Duodenal mucosa (tissue), 2 donors: ENCODE results near the gene SLC13A2.

ENCODE experiments used
- H3K27ac ChIP-seq: one replicate; pipeline ENCODE4 v1.7.0; 2013; ENCODE audit warnings: low read depth, low read length
- H3K27me3 ChIP-seq, 2 donors: one replicate each; pipeline ENCODE4 v1.7.0; 2013; ENCODE audit warnings: low read length in 2 of 2, control low read depth in 1 of 2; ENCODE audit not compliant: insufficient read depth in 2 of 2, control insufficient read depth in 1 of 2
- H3K36me3 ChIP-seq, 2 donors: one replicate each; pipeline ENCODE4 v1.7.0; 2013; ENCODE audit warnings: low read length in 2 of 2, control low read depth in 1 of 2; ENCODE audit not compliant: insufficient read depth in 2 of 2, control insufficient read depth in 1 of 2
- H3K4me1 ChIP-seq, 2 donors: one replicate each; pipeline ENCODE4 v1.7.0; 2013; ENCODE audit warnings: low read length in 2 of 2, control low read depth in 1 of 2; ENCODE audit not compliant: insufficient read depth in 2 of 2, control insufficient read depth in 1 of 2
- H3K4me3 ChIP-seq, 2 donors: one replicate each; pipeline ENCODE4 v1.7.0; 2013; ENCODE audit warnings: low read length in 2 of 2, low read depth in 1 of 2
- H3K9ac ChIP-seq, 2 donors: one replicate each; pipeline ENCODE4 v1.7.0; 2013; ENCODE audit warnings: low read length in 2 of 2, low read depth in 1 of 2
- H3K9me3 ChIP-seq, 2 donors: one replicate each; pipeline ENCODE4 v1.7.0; 2013; ENCODE audit warnings: low read length in 2 of 2, control low read depth in 1 of 2; ENCODE audit not compliant: control insufficient read depth in 1 of 2

Gene SLC13A2

DNA sequence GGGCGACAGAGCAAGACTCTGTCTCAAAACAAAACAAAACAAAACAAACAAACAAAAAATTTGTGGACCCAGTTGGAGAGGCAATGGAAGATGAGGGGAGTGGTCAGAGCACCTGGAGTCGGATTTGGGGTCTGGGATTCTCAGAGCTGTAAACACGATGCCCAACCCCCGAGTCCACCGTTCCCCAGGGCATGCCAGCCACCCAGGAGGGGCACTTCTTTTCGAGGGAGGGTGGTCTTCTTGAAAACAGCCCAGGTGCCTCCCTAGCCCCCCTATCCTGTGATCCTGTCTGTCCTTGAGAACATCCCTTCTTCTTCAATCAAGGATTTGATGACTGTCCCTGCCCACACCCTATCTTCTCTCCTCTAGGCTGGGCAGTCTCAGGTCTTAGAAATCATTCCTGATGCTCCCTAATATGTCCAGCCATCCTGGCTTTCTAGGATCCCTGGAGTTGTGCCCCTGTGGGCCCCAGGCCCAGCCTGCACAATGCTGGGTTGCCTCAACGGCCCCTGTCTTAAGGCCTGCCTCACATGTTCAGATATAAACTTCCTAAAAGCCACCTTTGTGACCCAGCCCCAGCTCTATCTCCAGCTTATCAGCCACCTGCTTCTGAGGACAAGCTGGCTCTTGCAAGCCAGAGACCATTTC, 3.1 kb upstream of the SLC13A2 start:
- H3K9me3 ChIP-seq: no peaks in the 10 kb centered on the region
- H3K27me3 ChIP-seq: no peaks in the 10 kb centered on the region
- H3K36me3 ChIP-seq: peaks cover 0 to 2% of the 10 kb centered on the region in 2 donors
- H3K27ac ChIP-seq: peak overlapping the region; percentile 73
- H3K9ac ChIP-seq: peak overlapping the region in 1 of 2 donors; percentile 29
- peaks cover 62 to 68% of the 10 kb centered on the region in 2 donors for H3K4me1 ChIP-seq
- peak overlapping the region in 1 of 2 donors; percentile 10 for H3K4me3 ChIP-seq

DNA sequence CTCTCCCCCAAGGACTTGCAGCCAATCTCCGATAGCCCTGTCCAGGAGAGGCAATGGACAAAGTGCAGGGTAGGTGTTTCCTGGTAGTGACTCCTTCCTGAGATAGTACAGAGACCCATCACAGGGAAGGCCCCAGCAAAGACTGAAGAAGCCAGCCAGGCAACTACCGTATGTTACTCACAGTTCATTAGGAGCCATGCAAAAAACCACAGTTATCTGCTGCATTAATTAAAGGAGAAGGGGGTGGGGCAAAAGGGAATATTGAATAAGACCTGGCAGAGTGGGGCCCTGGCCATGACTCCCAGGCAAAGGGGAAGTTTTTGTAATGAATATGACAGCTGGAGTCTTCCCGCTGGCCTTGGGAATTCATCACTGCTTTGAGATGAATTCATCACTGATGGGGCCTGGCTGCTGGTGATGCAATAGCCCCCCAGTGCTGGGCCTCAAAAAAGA, 2.5 kb upstream of the SLC13A2 start:
- Histone ChIP-seq H3K9me3 (no peaks in the 10 kb centered on the region), H3K4me3 (peak overlapping the region in 1 of 2 donors; percentile 10), H3K27me3 (no peaks in the 10 kb centered on the region), H3K36me3 (peaks cover 0 to 2% of the 10 kb centered on the region in 2 donors), H3K9ac (no peak overlapping the region), H3K4me1 (peaks cover 64 to 70% of the 10 kb centered on the region in 2 donors), H3K27ac (no peak overlapping the region)

DNA sequence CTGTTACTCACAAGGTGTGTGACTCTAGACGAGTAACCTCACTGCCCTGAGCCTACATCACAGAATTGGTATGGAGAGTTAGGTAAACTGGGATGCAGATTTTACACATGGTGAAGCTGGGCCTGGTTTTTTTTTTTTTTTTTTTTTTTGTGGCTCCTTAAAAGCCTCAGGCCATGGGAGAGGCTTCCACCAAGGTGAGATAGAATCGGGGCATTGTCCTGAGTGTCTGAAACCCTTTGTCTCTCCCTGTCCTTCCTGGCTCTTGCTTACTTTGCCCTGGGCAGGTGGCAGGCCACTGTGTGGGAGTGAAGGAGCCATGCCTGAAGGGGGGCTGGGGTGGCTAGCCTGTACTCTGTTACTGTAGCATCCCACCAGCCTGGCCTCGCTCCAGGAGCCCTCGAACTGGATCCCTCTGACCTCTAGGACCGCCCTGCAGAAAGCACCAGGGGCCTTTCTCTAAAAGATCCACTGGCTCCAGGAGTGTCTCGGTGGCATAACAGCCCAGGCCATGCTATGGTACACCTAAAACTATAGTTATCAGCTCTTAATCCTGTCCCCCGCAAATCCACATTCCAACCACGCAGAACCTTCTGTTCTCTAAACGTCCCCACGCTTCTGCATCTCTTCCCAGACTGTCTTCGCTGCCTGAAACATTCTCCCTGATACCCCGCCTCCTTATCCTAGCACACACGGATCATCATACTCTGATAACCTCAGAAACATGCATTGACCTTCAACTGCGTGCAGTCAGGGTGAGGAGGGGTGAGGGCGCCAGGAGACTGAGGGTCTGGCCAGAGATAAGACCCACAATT, 1.7 kb upstream of the SLC13A2 start:
- Histone ChIP-seq H3K36me3 (peaks cover 0 to 2% of the 10 kb centered on the region in 2 donors), H3K9me3 (no peaks in the 10 kb centered on the region), H3K9ac (no peak overlapping the region), H3K27me3 (no peaks in the 10 kb centered on the region), H3K4me1 (peaks cover 65 to 69% of the 10 kb centered on the region in 2 donors), H3K27ac (no peak overlapping the region), H3K4me3 (no peak overlapping the region)

DNA sequence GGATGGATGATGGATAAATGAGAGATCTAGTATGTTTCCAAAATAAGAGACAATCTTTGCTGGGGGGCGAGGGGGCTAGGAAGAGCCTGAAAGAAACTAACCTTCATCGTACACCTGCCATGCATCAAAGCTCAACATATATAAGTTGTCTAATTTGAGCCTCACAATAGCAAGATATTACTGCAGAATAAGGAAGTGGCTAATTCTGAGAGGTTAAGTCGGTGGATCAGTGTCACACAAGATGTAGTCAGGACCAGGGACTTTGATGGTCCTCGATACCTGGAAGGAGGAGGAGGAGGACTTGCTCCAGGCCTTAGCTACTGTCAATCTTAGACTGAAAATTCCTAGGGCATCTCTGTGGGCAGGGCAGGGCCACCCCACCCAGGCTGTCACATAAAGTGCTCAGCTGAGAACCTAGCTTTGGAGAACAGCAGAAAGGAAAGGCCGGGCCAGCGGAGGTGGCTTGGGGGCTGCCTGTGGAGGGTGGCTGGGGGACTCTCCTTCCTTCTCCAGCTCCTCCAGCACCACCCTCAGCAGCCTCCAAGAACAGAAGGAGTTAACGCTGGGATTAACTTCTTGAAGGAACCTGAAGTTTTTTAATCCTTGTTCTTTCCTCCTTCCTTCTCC, 460 bp upstream of the SLC13A2 start:
- Histone ChIP-seq H3K27me3 (no peaks in the 10 kb centered on the region), H3K4me3 (peak overlapping the region; percentile 28 to 66), H3K9me3 (no peaks in the 10 kb centered on the region), H3K36me3 (peaks cover 0 to 2% of the 10 kb centered on the region in 2 donors), H3K4me1 (peaks cover 61 to 64% of the 10 kb centered on the region in 2 donors), H3K9ac (peak overlapping the region; percentile 47 to 76), H3K27ac (peak overlapping the region; percentile 74)

DNA sequence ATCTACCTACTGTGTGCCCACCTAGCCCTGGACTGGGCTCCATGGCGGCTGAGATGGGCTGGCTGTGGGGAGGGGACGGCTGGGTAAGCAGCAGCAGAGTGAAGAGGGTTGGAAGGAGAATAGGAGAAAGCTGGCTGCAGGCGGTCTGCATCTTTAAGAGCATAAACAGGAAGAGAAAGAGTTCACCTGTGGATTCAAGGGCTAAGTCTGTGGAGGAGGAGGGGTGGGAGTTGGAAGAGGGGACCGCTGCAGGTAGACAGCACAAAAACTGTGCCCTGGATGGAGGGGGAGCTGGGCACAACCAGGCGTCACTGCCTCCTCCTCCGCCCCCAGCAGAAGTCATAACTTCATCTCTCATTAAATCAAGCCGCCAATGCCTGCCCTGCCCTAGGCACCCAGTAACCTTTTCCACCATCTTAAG, 677 bp downstream of the SLC13A2 start:
- no peaks in the 10 kb centered on the region for H3K9me3 ChIP-seq
- peak overlapping the region; percentile 66 to 80 for H3K4me3 ChIP-seq
- peak overlapping the region; percentile 76 to 89 for H3K9ac ChIP-seq
- H3K27me3 ChIP-seq: no peaks in the 10 kb centered on the region
- H3K27ac ChIP-seq: peak overlapping the region; percentile 72
- peaks cover 0 to 2% of the 10 kb centered on the region in 2 donors for H3K36me3 ChIP-seq
- peaks cover 65 to 69% of the 10 kb centered on the region in 2 donors for H3K4me1 ChIP-seq

DNA sequence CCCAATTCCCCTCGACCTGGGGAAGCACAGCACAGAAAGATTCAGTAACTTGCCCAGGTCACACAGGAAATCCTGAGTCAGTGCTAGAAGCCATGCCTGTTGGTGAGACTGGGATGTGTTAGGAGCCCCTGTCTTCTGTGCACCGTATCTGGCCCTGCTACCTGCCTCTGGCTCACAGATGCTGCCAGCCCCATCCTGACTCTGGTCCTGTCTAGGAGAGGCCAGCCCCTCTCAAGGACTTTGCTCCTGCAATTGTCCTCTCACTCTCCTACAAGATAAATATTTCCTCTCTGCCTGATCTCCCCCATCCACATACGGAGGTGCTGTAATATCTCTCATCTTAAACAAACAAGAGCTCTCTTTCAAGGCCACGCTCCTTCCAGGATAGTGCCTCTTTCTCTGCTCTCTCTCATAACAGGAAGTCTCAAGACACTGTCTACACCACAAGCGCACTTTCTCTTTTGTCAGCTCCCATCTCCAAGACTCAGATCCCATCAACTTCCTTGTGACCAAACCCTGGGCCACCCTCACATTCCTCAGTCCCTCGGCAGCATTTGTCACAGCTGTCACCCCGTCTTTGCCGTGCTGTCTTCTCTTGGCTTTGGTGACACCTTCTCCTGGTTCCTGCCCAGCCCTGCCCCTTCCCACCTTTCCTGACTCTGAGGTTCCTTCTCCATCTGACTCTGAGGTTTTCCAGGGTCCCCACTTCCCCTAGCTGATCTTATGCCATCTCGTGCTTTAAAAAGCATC, 1.9 kb downstream of the SLC13A2 start:
- peak overlapping the region; percentile 66 to 80 for H3K4me3 ChIP-seq
- no peaks in the 10 kb centered on the region for H3K9me3 ChIP-seq
- peak overlapping the region; percentile 76 to 89 for H3K9ac ChIP-seq

DNA sequence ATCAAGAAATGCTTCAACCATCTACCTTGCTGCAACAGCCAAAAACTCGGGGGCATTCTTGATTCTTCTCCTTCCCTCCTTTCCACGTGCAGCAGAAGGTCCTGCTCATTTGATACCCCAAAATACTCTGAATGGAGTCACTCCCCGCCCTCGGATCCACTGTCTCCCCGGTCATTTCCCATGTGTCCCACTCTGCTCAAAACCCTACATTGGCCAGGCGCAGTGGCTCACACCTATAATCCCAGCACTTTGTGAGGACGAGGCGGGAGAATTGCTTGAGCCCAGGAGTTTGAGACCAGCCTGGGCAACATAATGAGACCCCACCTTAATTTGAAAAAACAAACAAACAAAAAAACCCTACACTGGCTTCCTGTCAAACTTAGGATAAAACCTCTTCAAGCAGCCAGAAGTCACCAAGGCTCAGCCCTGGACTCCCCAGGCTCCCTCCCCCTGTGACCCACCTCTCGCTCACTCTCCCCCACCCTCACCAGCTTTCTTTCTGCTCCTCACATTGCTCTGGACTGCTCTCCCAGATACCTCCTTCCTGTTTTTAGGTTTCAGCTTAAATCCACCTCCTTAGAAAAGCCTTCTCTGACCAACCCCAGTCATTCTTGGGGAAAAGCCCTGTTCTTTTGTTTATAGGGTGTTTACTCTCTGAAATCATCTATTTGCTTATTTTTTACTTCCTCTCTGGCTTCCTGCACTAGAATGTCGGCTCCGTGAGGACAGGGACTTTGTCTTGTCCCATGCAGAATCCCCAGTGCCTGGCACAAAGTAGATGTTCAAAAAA, 2.8 kb downstream of the SLC13A2 start:
- H3K27ac ChIP-seq: no peak overlapping the region
- no peaks in the 10 kb centered on the region for H3K27me3 ChIP-seq
- H3K9me3 ChIP-seq: no peaks in the 10 kb centered on the region
- H3K4me1 ChIP-seq: peaks cover 63 to 70% of the 10 kb centered on the region in 2 donors
- H3K9ac ChIP-seq: peak overlapping the region; percentile 76 to 89
- H3K4me3 ChIP-seq: peak overlapping the region; percentile 66 to 80
- peaks cover 0 to 2% of the 10 kb centered on the region in 2 donors for H3K36me3 ChIP-seq

More for the DNA sequence above, 1.9 kb downstream of the SLC13A2 start:
- Histone ChIP-seq H3K27me3 (no peaks in the 10 kb centered on the region), H3K36me3 (peaks cover 0 to 2% of the 10 kb centered on the region in 2 donors), H3K4me1 (peaks cover 63 to 68% of the 10 kb centered on the region in 2 donors), H3K27ac (peak overlapping the region; percentile 72)

DNA sequence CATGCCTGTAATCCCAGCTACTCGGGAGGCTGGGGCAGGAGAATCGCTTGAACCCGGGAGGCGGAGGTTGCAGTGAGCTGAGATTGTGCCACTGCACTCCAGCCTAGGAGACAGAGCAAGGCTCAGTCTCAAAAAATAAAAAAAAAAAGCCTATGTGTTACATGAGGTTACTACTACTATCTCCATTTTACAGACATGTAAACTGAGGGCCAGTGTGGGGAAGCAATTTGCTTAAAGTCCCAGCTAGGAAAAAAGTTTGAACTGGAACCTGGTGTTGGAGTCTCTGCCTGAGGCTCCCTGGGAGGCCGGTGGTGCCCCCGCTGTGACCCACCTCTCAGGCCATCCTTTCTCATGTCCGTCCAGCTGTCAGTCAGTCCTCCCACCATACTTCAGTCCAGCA, 4.5 kb downstream of the SLC13A2 start:
- Histone ChIP-seq H3K9me3 (no peaks in the 10 kb centered on the region), H3K4me3 (peak overlapping the region in 1 of 2 donors; percentile 13), H3K27me3 (no peaks in the 10 kb centered on the region), H3K9ac (no peak overlapping the region), H3K27ac (no peak overlapping the region), H3K36me3 (peaks cover 0 to 2% of the 10 kb centered on the region in 2 donors), H3K4me1 (peaks cover 59 to 60% of the 10 kb centered on the region in 2 donors)
